Activated effector memory CD4-positive, alpha-beta T cell treated with Interleukin-2 at 50 U/mL for 16 hours (primary cell): ENCODE data around the gene FES.
A peak's percentile ranks its signal among the peaks of the same experiment; 100 is the strongest.

ENCODE experiments used
- DNase-seq: peaks from one replicate; pipeline ENCODE4 v3.0.0-alpha.2; 2020

Gene FES

DNA sequence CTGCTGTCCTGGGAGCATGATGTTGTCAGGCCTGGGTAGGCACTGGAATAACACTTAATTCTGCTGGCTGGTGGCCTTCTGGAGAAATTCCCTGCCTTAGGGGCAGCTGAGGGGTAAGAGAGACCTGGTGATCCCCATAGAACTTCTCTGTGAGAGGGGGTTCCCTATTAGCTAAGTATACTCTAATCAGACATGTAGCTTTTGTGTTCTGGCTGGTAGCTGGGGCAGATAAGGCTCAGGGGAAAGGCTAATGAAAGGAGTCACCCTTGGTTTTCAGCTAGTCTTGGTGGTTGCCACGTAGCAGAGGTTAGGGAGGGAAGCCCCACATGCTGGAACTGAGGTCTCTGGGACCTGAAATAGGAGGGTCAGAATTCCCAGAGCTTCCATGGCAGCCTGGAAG, 49.0 kb downstream of the FES start:
- DNase-seq, result no peak

- peak; percentile 80 for DNase-seq
Measured at GRCh38 chr15:90934256-90934948, 50.1 kb downstream of the FES start.

DNA sequence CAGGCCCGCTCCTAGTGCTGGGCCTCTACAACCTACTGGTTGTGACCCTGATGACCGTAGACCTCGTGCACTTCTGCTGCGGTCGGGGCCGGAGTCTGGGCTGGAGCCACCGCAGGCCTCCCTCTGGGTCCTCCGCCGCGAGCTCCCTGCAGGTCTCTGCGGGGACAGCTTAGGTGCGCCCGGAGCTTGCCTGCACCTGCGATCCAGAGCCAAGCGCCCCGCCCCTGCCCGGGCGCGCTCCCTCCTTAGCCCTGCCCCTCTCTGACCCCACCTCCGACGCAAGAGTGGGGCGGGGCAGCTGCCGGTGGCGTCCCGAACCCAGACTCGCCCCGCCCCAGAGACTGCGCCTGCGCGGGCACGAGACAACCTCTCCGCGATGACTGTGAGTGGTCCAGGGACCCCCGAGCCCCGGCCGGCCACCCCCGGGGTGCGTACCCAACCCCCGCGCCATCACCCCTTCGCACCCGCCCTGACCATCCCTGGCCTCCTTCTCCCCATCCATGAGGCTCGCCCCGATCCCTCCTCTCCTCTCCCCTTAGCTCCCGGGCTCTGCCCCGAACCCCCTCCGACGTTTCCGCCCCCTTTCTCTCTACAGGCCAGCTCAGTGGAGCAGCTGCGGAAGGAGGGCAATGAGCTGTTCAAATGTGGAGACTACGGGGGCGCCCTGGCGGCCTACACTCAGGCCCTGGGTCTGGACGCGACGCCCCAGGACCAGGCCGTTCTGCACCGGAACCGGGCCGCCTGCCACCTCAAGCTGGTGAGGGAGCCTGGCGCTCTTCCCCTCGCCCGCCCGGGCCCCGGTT, 50.8 kb downstream of the FES start, which contains the start of gene UNC45A:
TSS of gene UNC45A (plus strand) at position 337 of the 803 bp plus-strand sequence. CDS start at position 377, 40 bp downstream.
- DNase-seq, result peak; percentile 95

- DNase-seq, result no peak
Measured at GRCh38 chr15:90936823-90937222, 52.5 kb downstream of the FES start.

DNA sequence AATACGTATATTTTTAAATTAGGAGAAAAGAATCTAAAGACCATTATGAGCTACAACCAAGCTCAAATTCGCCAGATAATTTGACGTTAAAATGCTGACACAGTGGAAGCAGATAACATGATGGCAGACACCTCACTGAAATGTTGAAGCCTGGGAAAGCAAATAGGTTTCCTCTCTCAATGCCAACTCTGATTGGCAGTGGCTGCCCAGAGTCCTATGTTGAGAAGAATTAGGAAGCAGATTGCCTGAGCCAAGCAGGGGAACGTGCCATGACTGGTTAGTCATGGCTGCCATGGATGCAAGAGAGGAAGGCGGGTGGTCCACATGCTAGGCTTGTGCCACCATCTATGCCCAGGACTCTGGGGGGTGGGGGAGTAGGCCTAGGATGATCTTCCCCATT, 54.0 kb downstream of the FES start:
- DNase-seq, result no peak

DNA sequence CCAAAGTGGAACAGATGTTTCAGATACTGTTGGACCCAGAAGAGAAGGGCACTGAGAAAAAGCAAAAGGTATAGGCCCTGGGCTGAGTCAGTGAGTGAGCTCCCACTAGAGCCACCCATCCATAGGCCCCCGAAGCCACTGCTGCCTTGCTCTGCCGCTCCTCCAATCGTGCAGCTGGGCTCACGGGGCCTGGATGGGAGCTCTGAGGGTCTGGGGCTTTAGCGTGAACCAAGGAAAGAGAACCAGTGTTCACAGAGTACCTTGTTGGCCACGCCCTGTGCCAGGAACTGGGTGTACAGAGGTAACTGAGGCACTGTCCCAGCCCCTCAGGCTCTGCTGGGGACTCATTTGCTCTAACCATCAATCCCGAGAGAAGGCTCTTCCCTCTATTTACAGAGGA, 55.5 kb downstream of the FES start:
- DNase-seq, result no peak

DNA sequence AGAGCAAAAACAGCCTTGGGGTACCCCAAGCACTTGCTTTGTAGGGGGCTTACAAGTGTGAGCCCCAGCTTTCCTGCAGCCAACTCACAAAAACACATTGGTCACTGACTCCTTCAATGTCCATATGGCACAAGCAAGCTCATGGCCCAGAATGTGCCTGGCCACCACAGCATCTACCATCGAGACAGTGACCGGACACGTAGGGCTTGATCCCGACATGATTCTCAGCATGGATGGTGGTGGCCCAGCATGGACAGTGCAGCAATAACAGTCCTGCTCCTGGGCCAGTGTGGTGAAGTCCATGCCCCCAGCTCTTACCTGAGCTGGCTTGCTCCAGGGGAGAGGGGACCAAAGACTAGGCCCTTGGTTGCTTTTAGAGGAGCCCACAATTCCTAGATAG, 56.7 kb downstream of the FES start:
- no peak for DNase-seq

GRCh38 chr15:90942354-90943120, 58.2 kb downstream of the FES start:
- DNase-seq, result no peak

DNA sequence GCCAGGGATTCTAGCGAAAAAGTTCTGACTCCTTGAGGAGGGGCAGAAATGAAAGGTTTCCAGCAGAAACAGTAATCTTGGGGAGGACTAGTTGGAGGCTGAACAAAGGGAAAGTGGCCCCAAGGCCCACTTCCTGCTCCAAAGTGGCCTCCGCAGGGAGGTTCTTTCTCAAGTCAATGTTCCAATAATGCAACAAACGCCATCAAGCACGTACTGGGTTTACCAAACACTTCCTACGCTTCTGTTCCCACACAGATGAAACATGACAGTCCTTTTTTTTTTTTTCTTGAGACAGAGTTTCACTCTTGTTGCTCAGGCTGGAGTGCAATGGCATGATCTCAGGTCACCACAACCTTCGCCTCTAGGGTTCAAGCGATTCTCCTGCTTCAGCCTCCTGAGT, 60.8 kb downstream of the FES start:
- DNase-seq, result no peak
